ENCODE results near the gene PBX1.
"Not testable (repeated sequence)": the region's sequence is repeated elsewhere in the genome, so short reads cannot be mapped to it uniquely, and the experiment has no call there.

The PBX1 gene

GRCh38 chr1:164518692-164519332 is 40.2 kb upstream of the PBX1 start:
- DNase-seq (ENCODE audit: low spot score), result no peak
- ChIA-PET CTCF (interaction anchor here (0.6 kb wide), 1 partner anchor 16 kb away, joined by 3 read pairs; no protein-coding TSS in a partner anchor), POLR2A (ENCODE audit: low non-redundant PET) (no interaction called here)
- H3K27ac ChIP-seq, result no peak overlapping the region
- no peak for TF ChIP-seq CTCF (conservative IDR thresholded peaks at IDR 0.05; ENCODE audit: low read depth)

- CTCF ChIA-PET, result interaction anchor here (0.6 to 0.8 kb wide), 3 partner anchors 9 to 268 kb away, joined by 3 to 4 read pairs (median 3); no protein-coding TSS in a partner anchor
- no peak overlapping the region for H3K27ac ChIP-seq
- no peak for TF ChIP-seq CTCF (conservative IDR thresholded peaks at IDR 0.05; ENCODE audit: low read depth)
- POLR2A ChIA-PET (ENCODE audit: low non-redundant PET), result no interaction called here
- DNase-seq (ENCODE audit: low spot score), result no peak
Measured at GRCh38 chr1:164519426-164519825, 39.6 kb upstream of the PBX1 start.

GRCh38 chr1:164524810-164525209 is 34.2 kb upstream of the PBX1 start:
- ChIA-PET CTCF (no interaction called here), POLR2A (ENCODE audit: low non-redundant PET) (no interaction called here)
- no peak for DNase-seq (ENCODE audit: low spot score)
- H3K27ac ChIP-seq, result no peak overlapping the region
- no peak for TF ChIP-seq CTCF (conservative IDR thresholded peaks at IDR 0.05; ENCODE audit: low read depth)

- no peak for DNase-seq (ENCODE audit: low spot score)
- ChIA-PET POLR2A (ENCODE audit: low non-redundant PET) (no interaction called here), CTCF (interaction anchor here (0.6 kb wide), 1 partner anchor 16 kb away, joined by 3 read pairs; no protein-coding TSS in a partner anchor)
- TF ChIP-seq CTCF (conservative IDR thresholded peaks at IDR 0.05; ENCODE audit: low read depth), result no peak
- H3K27ac ChIP-seq, result no peak overlapping the region
Measured at GRCh38 chr1:164534863-164535610, 23.9 kb upstream of the PBX1 start.

GRCh38 chr1:164552463-164552988 is 6.5 kb upstream of the PBX1 start:
- POLR2A ChIA-PET (ENCODE audit: low non-redundant PET); CTCF ChIA-PET; H3K27ac ChIP-seq; DNase-seq (ENCODE audit: low spot score): not testable (repeated sequence)

- ChIA-PET POLR2A (ENCODE audit: low non-redundant PET) (no interaction called here), CTCF (no interaction called here)
- no peak for DNase-seq (ENCODE audit: low spot score)
- TF ChIP-seq CTCF (conservative IDR thresholded peaks at IDR 0.05; ENCODE audit: low read depth), result no peak
- no peak overlapping the region for H3K27ac ChIP-seq
Measured at GRCh38 chr1:164557270-164557669, 1.7 kb upstream of the PBX1 start.
